HEK293 (cell line): ENCODE data around the gene TNFSF13.
A peak's percentile ranks its signal among the peaks of the same experiment; 100 is the strongest.

Experiments used
- CTCF ChIA-PET: fragments of 350-600 bp; formaldehyde crosslinking; extraction: SDS; loops from one replicate; lab custom pipeline; 2021; ENCODE audit warnings: antibody characterized with exemption; lab: Yijun Ruan, JAX
- POLR2A ChIA-PET: fragments of 300-600 bp; formaldehyde crosslinking; extraction: SDS; loops from one replicate; lab custom pipeline; 2020; ENCODE audit warnings: antibody characterized with exemption, inconsistent platforms; lab: Yijun Ruan, JAX
- H3K27ac ChIP-seq: fragments of 200-500 bp; sonication (Bioruptor generic); 2 replicates; pipeline ENCODE4 v1.5.1; 2014; ENCODE audit warnings: low read depth, low read length, control low read depth, inconsistent platforms; ENCODE audit errors: extremely low read depth
- H3K36me3 ChIP-seq, 2 experiments: fragments of 200-500 bp in 1 of 2; sonication (Bioruptor generic) in 1 of 2; 1 replicate in 1 of 2; 2 replicates in 1 of 2; pipeline ENCODE4 v1.5.1; 2014 to 2017; ENCODE audit warnings: inconsistent platforms in 2 of 2, low read length in 2 of 2; ENCODE audit not compliant: control insufficient read depth in 2 of 2, insufficient read depth in 1 of 2
- H3K4me1 ChIP-seq: fragments of 200-500 bp; sonication (Bioruptor generic); 2 replicates; pipeline ENCODE4 v1.5.1; 2014; ENCODE audit warnings: mild to moderate bottlenecking, low read length, inconsistent platforms; ENCODE audit not compliant: control insufficient read depth, insufficient read depth
- H3K4me3 ChIP-seq: 2 replicates; pipeline ENCODE4 v1.5.1; 2011; ENCODE audit warnings: low read depth, mild to moderate bottlenecking, control low read depth, low read length, moderate library complexity
- H3K9me3 ChIP-seq: fragments of 200-500 bp; sonication (Bioruptor generic); 2 replicates; pipeline ENCODE4 v1.5.1; 2014; ENCODE audit warnings: low read depth, low read length, inconsistent platforms; ENCODE audit not compliant: control insufficient read depth, insufficient read depth
- GLIS1 ChIP-seq: fragments of 450-650 bp; formaldehyde crosslinking; IDR thresholded peaks from 2 replicates; pipeline ENCODE4 v1.5.1; 2016; ENCODE audit warnings: missing biosample characterization, missing genetic modification characterization
- GLIS2 ChIP-seq: fragments of 450-650 bp; formaldehyde crosslinking; IDR thresholded peaks from 2 replicates; pipeline ENCODE4 v1.5.1; 2016; ENCODE audit warnings: missing biosample characterization, missing genetic modification characterization
- KLF1 ChIP-seq: fragments of 450-650 bp; formaldehyde crosslinking; IDR thresholded peaks from 2 replicates; pipeline ENCODE4 v1.5.1; 2016; ENCODE audit warnings: missing biosample characterization, missing genetic modification characterization
- KLF17 ChIP-seq: fragments of 450-650 bp; formaldehyde crosslinking; IDR thresholded peaks from 2 replicates; pipeline ENCODE4 v1.5.1; 2016; ENCODE audit warnings: missing biosample characterization, missing genetic modification characterization
- KLF8 ChIP-seq: fragments of 450-650 bp; formaldehyde crosslinking; IDR thresholded peaks from 2 replicates; pipeline ENCODE4 v1.5.1; 2016; ENCODE audit warnings: missing biosample characterization, missing genetic modification characterization
- PATZ1 ChIP-seq: fragments of 450-650 bp; formaldehyde crosslinking; IDR thresholded peaks from 2 replicates; pipeline ENCODE4 v1.5.1; 2016; ENCODE audit warnings: missing biosample characterization, missing genetic modification characterization
- SP7 ChIP-seq: fragments of 450-650 bp; formaldehyde crosslinking; IDR thresholded peaks from 2 replicates; pipeline ENCODE4 v1.5.1; 2016; ENCODE audit warnings: missing biosample characterization, missing genetic modification characterization
- WT1 ChIP-seq: fragments of 450-650 bp; formaldehyde crosslinking; IDR thresholded peaks from 2 replicates; pipeline ENCODE4 v1.5.1; 2016; ENCODE audit warnings: missing biosample characterization, missing genetic modification characterization
- ZBTB1 ChIP-seq: fragments of 450-650 bp; formaldehyde crosslinking; IDR thresholded peaks from 2 replicates; pipeline ENCODE4 v1.5.1; 2016; ENCODE audit warnings: missing biosample characterization, missing genetic modification characterization
- ZBTB26 ChIP-seq: fragments of 450-650 bp; formaldehyde crosslinking; optimal IDR thresholded peaks from 2 replicates; pipeline ENCODE3; 2016; ENCODE audit warnings: missing biosample characterization, mild to moderate bottlenecking, missing genetic modification characterization
- ZBTB8A ChIP-seq: fragments of 450-650 bp; formaldehyde crosslinking; IDR thresholded peaks from 2 replicates; pipeline ENCODE4 v1.5.1; 2016; ENCODE audit warnings: missing biosample characterization, missing genetic modification characterization
- ZFP69B ChIP-seq: fragments of 450-650 bp; formaldehyde crosslinking; IDR thresholded peaks from 2 replicates; pipeline ENCODE4 v1.5.1; 2016; ENCODE audit warnings: missing biosample characterization, missing genetic modification characterization
- ZNF114 ChIP-seq: fragments of 450-650 bp; formaldehyde crosslinking; IDR thresholded peaks from 2 replicates; pipeline ENCODE4 v1.5.0; 2017; ENCODE audit warnings: missing biosample characterization, missing genetic modification characterization
- ZNF335 ChIP-seq: fragments of 450-650 bp; formaldehyde crosslinking; conservative IDR thresholded peaks from 2 replicates; pipeline ENCODE4 v1.5.1; 2016; ENCODE audit warnings: missing biosample characterization, missing genetic modification characterization
- ZNF341 ChIP-seq: fragments of 450-650 bp; formaldehyde crosslinking; IDR thresholded peaks from 2 replicates; pipeline ENCODE4; 2016; ENCODE audit warnings: low read depth, missing biosample characterization, missing genetic modification characterization
- ZNF76 ChIP-seq: fragments of 450-650 bp; formaldehyde crosslinking; IDR thresholded peaks from 2 replicates; pipeline ENCODE4; 2016; ENCODE audit warnings: low read depth, missing biosample characterization, missing genetic modification characterization, borderline replicate concordance
- TF ChIP-seq, protein P1 (sequence below): fragments of 450-650 bp; formaldehyde crosslinking; IDR thresholded peaks from 2 replicates; pipeline ENCODE4 v1.5.1; 2017; ENCODE audit warnings: missing biosample characterization, mild to moderate bottlenecking, missing genetic modification characterization, moderate library complexity
- TF ChIP-seq, protein P2 (sequence below): fragments of 450-650 bp; formaldehyde crosslinking; IDR thresholded peaks from 2 replicates; pipeline ENCODE4 v1.5.1; 2016; ENCODE audit warnings: missing biosample characterization, missing genetic modification characterization, low read depth
- TF ChIP-seq, protein P3 (sequence below): fragments of 450-650 bp; formaldehyde crosslinking; IDR thresholded peaks from 2 replicates; pipeline ENCODE4 v1.5.1; 2016; ENCODE audit warnings: missing biosample characterization, missing genetic modification characterization
- TF ChIP-seq, protein P4 (sequence below): fragments of 450-650 bp; formaldehyde crosslinking; IDR thresholded peaks from 2 replicates; pipeline ENCODE4 v1.5.1; 2016; ENCODE audit warnings: missing biosample characterization, missing genetic modification characterization
- TF ChIP-seq, protein P5 (sequence below): fragments of 450-650 bp; formaldehyde crosslinking; conservative IDR thresholded peaks from 2 replicates; pipeline ENCODE4 v1.5.1; 2016; ENCODE audit warnings: low read depth, missing biosample characterization, missing genetic modification characterization

The TNFSF13 gene

GRCh38 chr17:7548585-7549400 is 9.8 kb upstream of the TNFSF13 start, which contains the start of gene TNFSF12:
Gene TNFSF12, plus strand, starts transcription at chr17:7549058. Its CDS starts 96 bp downstream, at chr17:7549154.
- no peak within 1 kb of the TSS; the same call in 1 of the 2 replicates for H3K27ac ChIP-seq
- no peaks in the 10 kb centered on the region for H3K36me3 ChIP-seq
- H3K9me3 ChIP-seq = no peaks in the 10 kb centered on the region
- H3K4me1 ChIP-seq = peaks cover 3% of the 10 kb centered on the region; the same call in 1 of the 2 replicates
- H3K4me3 ChIP-seq = peak within 1 kb of the TSS; percentile 52
- POLR2A ChIA-PET = interaction anchor here (1.1 kb wide), 1 partner anchor 11 kb away, joined by 6 read pairs; no protein-coding TSS in a partner anchor
- CTCF ChIA-PET = interaction anchor here (0.6 to 6.2 kb wide), 4 partner anchors 12 to 1959 kb away, joined by 3 to 60 read pairs (median 4); partner anchors contain the start of genes SENP3 and TMEM95
- TF ChIP-seq ZBTB1 (tag by site-specific recombination) (0 out of 2 replicates have a peak, but pooled peaks have one; percentile 33), PATZ1 (tag by site-specific recombination) (peak; percentile 35; the same call in 1 of the 2 replicates), ZBTB26 (peak; percentile 69), ZFP69B (tag by site-specific recombination) (no peak), GLIS1 (tag by site-specific recombination) (peak; percentile 47; the same call in 1 of the 2 replicates), ZNF341 (tag by site-specific recombination) (peak; percentile 18; the same call in 1 of the 2 replicates), ZNF76 (tag by site-specific recombination) (no peak), KLF8 (no peak), KLF17 (tag by site-specific recombination) (peak; percentile 47; the same call in 1 of the 2 replicates), ZNF114 (tag by site-specific recombination) (no peak), GLIS2 (tag by site-specific recombination) (0 out of 2 replicates have a peak, but pooled peaks have one; percentile 20), KLF1 (peak; percentile 63; the same call in 1 of the 2 replicates), ZNF335 (tag by site-specific recombination) (peak; percentile 69), WT1 (tag by site-specific recombination) (no peak), SP7 (tag by site-specific recombination) (0 out of 2 replicates have a peak, but pooled peaks have one; percentile 26), ZBTB8A (tag by site-specific recombination) (peak; percentile 94)
- TF ChIP-seq, protein P1, sequence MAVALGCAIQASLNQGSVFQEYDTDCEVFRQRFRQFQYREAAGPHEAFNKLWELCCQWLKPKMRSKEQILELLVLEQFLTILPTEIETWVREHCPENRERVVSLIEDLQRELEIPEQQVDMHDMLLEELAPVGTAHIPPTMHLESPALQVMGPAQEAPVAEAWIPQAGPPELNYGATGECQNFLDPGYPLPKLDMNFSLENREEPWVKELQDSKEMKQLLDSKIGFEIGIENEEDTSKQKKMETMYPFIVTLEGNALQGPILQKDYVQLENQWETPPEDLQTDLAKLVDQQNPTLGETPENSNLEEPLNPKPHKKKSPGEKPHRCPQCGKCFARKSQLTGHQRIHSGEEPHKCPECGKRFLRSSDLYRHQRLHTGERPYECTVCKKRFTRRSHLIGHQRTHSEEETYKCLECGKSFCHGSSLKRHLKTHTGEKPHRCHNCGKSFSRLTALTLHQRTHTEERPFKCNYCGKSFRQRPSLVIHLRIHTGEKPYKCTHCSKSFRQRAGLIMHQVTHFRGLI (tag by site-specific recombination) = peak; percentile 42
- TF ChIP-seq, protein P2, sequence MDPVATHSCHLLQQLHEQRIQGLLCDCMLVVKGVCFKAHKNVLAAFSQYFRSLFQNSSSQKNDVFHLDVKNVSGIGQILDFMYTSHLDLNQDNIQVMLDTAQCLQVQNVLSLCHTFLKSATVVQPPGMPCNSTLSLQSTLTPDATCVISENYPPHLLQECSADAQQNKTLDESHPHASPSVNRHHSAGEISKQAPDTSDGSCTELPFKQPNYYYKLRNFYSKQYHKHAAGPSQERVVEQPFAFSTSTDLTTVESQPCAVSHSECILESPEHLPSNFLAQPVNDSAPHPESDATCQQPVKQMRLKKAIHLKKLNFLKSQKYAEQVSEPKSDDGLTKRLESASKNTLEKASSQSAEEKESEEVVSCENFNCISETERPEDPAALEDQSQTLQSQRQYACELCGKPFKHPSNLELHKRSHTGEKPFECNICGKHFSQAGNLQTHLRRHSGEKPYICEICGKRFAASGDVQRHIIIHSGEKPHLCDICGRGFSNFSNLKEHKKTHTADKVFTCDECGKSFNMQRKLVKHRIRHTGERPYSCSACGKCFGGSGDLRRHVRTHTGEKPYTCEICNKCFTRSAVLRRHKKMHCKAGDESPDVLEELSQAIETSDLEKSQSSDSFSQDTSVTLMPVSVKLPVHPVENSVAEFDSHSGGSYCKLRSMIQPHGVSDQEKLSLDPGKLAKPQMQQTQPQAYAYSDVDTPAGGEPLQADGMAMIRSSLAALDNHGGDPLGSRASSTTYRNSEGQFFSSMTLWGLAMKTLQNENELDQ (tag by site-specific recombination) = no peak
- TF ChIP-seq, protein P3, sequence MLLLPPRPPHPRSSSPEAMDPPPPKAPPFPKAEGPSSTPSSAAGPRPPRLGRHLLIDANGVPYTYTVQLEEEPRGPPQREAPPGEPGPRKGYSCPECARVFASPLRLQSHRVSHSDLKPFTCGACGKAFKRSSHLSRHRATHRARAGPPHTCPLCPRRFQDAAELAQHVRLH (tag by site-specific recombination) = no peak
- TF ChIP-seq, protein P4, sequence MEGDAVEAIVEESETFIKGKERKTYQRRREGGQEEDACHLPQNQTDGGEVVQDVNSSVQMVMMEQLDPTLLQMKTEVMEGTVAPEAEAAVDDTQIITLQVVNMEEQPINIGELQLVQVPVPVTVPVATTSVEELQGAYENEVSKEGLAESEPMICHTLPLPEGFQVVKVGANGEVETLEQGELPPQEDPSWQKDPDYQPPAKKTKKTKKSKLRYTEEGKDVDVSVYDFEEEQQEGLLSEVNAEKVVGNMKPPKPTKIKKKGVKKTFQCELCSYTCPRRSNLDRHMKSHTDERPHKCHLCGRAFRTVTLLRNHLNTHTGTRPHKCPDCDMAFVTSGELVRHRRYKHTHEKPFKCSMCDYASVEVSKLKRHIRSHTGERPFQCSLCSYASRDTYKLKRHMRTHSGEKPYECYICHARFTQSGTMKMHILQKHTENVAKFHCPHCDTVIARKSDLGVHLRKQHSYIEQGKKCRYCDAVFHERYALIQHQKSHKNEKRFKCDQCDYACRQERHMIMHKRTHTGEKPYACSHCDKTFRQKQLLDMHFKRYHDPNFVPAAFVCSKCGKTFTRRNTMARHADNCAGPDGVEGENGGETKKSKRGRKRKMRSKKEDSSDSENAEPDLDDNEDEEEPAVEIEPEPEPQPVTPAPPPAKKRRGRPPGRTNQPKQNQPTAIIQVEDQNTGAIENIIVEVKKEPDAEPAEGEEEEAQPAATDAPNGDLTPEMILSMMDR (tag by site-specific recombination) = peak; percentile 58; the same call in 1 of the 2 replicates
- TF ChIP-seq, protein P5, sequence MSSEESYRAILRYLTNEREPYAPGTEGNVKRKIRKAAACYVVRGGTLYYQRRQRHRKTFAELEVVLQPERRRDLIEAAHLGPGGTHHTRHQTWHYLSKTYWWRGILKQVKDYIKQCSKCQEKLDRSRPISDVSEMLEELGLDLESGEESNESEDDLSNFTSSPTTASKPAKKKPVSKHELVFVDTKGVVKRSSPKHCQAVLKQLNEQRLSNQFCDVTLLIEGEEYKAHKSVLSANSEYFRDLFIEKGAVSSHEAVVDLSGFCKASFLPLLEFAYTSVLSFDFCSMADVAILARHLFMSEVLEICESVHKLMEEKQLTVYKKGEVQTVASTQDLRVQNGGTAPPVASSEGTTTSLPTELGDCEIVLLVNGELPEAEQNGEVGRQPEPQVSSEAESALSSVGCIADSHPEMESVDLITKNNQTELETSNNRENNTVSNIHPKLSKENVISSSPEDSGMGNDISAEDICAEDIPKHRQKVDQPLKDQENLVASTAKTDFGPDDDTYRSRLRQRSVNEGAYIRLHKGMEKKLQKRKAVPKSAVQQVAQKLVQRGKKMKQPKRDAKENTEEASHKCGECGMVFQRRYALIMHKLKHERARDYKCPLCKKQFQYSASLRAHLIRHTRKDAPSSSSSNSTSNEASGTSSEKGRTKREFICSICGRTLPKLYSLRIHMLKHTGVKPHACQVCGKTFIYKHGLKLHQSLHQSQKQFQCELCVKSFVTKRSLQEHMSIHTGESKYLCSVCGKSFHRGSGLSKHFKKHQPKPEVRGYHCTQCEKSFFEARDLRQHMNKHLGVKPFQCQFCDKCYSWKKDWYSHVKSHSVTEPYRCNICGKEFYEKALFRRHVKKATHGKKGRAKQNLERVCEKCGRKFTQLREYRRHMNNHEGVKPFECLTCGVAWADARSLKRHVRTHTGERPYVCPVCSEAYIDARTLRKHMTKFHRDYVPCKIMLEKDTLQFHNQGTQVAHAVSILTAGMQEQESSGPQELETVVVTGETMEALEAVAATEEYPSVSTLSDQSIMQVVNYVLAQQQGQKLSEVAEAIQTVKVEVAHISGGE (tag by site-specific recombination) = peak; percentile 33; the same call in 1 of the 2 replicates
